Measurements from ENCODE around the gene DNAAF5.

DNAAF5 gene

DNA sequence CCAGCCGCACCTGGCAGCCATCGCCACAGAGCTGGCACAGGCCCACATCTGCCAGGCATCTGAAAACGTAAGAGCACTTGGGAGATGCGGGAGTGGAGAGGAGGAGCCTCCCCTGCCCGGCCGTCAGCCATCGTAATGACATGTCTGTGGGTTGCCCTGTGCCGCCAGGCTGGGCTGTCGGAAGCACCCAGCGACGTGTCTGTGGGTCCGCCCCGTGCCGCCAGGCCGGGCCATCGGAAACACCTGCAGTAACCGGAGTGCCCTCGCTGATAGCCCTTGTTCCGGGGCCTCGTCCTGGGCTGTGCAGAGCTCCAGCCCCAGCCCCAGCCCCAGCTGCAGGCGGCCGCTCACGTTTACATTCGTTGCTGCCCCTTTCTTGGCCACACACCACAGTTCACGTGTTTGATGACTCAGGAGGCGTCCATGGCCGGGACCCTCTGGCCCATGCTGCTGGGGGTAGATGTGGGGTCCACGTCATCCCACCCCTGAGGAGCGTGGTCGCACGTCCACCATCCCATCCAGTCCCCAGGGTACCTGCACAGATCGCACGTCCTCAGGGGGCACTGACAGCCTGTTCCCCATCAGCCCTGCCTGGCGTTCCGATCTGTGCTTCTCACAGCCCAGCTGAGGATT, 30.5 kb downstream of the DNAAF5 start:
- no peak for TF ChIP-seq EZH2phosphoT487 (IDR thresholded peaks at IDR 0.05; ENCODE audit: borderline replicate concordance)
- TF ChIP-seq, protein P1, sequence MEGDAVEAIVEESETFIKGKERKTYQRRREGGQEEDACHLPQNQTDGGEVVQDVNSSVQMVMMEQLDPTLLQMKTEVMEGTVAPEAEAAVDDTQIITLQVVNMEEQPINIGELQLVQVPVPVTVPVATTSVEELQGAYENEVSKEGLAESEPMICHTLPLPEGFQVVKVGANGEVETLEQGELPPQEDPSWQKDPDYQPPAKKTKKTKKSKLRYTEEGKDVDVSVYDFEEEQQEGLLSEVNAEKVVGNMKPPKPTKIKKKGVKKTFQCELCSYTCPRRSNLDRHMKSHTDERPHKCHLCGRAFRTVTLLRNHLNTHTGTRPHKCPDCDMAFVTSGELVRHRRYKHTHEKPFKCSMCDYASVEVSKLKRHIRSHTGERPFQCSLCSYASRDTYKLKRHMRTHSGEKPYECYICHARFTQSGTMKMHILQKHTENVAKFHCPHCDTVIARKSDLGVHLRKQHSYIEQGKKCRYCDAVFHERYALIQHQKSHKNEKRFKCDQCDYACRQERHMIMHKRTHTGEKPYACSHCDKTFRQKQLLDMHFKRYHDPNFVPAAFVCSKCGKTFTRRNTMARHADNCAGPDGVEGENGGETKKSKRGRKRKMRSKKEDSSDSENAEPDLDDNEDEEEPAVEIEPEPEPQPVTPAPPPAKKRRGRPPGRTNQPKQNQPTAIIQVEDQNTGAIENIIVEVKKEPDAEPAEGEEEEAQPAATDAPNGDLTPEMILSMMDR (conservative IDR thresholded peaks at IDR 0.05; ENCODE audit: low read length): no peak
- Histone ChIP-seq H3K9ac (ENCODE audit: low read depth, low read length, poor library complexity, severe bottlenecking) (no peak overlapping the region), H4K20me1 (ENCODE audit: insufficient read depth, low read length, poor library complexity, severe bottlenecking) (no peaks in the 10 kb centered on the region), H3K79me2 (ENCODE audit: insufficient read depth, low read length) (no peaks in the 10 kb centered on the region), H3K27me3 (ENCODE audit: insufficient read depth, low read length, poor library complexity, severe bottlenecking) (no peaks in the 10 kb centered on the region), H3K36me3 (ENCODE audit: insufficient read depth, low read length) (peaks cover 55% of the 10 kb centered on the region; the same call in 1 of the 2 replicates), H3F3A (ENCODE audit: low read depth) (no peaks in the 10 kb centered on the region), H3K4me2 (ENCODE audit: low read depth, low read length, poor library complexity, severe bottlenecking) (no peak overlapping the region), H3K9me3 (ENCODE audit: insufficient read depth, low read depth, low read length) (no peaks in the 10 kb centered on the region), H2AFZ (ENCODE audit: low read length) (no peak overlapping the region), H3K4me3 (ENCODE audit: low read length, poor library complexity, severe bottlenecking) (no peak overlapping the region), H3K9me2 (replicated peaks; ENCODE audit: low read depth, low read length) (no peaks in the 10 kb centered on the region), H3K4me1 (ENCODE audit: insufficient read depth, low read length, poor library complexity, severe bottlenecking) (no peaks in the 10 kb centered on the region)

DNA sequence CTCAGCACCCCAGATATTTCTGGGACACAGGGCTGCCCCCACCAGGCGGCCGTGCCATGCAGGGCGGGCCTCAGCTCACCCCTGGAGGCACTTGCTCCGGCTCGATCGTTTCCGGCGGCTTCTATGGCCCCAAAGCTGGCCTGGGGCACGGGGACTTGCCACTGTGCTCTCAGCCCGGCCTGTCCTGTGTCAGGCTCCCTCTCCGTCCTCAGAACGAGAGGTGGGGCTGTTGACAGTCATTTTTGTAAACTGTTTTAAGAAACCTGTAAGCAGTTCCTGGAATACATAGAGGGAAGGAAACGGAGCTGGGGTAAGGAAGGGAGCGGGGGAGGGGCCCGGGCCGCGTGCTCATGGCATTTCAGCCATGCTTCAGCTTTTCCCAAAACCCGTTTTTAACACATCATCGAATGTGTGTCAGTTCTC, 31.3 kb downstream of the DNAAF5 start:
- H3K27me3 ChIP-seq (ENCODE audit: insufficient read depth, low read length, poor library complexity, severe bottlenecking): no peaks in the 10 kb centered on the region
- TF ChIP-seq, protein P1 (conservative IDR thresholded peaks at IDR 0.05; ENCODE audit: low read length): no peak
- TF ChIP-seq EZH2phosphoT487 (IDR thresholded peaks at IDR 0.05; ENCODE audit: borderline replicate concordance): no peak
- no peaks in the 10 kb centered on the region for H3K9me2 ChIP-seq (replicated peaks; ENCODE audit: low read depth, low read length)
- H3K4me3 ChIP-seq (ENCODE audit: low read length, poor library complexity, severe bottlenecking): no peak overlapping the region
- no peak overlapping the region for H2AFZ ChIP-seq (ENCODE audit: low read length)
- H3K4me1 ChIP-seq (ENCODE audit: insufficient read depth, low read length, poor library complexity, severe bottlenecking): no peaks in the 10 kb centered on the region
- H3K9ac ChIP-seq (ENCODE audit: low read depth, low read length, poor library complexity, severe bottlenecking): no peak overlapping the region
- no peaks in the 10 kb centered on the region for H3K9me3 ChIP-seq (ENCODE audit: insufficient read depth, low read depth, low read length)
- H3K36me3 ChIP-seq (ENCODE audit: insufficient read depth, low read length): peaks cover 54% of the 10 kb centered on the region; the same call in 1 of the 2 replicates
- no peaks in the 10 kb centered on the region for H4K20me1 ChIP-seq (ENCODE audit: insufficient read depth, low read length, poor library complexity, severe bottlenecking)
- H3F3A ChIP-seq (ENCODE audit: low read depth): no peaks in the 10 kb centered on the region
- H3K4me2 ChIP-seq (ENCODE audit: low read depth, low read length, poor library complexity, severe bottlenecking): no peak overlapping the region
- H3K79me2 ChIP-seq (ENCODE audit: insufficient read depth, low read length): no peaks in the 10 kb centered on the region

DNA sequence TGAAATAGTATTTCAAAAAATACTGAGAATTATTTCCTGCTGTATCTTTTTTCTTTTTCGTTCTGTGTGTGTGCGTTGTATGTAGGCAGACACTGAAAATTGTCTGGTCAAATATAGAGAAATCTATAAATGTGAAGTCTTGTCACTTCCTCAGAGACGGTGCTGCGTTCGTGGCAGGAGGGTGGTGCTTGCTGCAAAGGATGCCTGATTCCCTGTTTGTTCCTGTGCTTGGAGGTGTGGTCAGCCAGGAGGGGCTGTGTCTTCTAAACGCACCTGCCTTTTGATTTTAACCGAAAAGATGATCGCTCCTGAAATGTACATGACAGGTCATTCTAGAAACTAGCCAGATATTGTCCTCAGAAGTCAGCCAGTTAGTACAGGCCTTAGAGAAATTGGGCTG, 33.1 kb downstream of the DNAAF5 start:
- Histone ChIP-seq H3K36me3 (ENCODE audit: insufficient read depth, low read length) (peaks cover 57% of the 10 kb centered on the region; the same call in 1 of the 2 replicates), H3K9me3 (ENCODE audit: insufficient read depth, low read depth, low read length) (no peaks in the 10 kb centered on the region), H3K9me2 (replicated peaks; ENCODE audit: low read depth, low read length) (no peaks in the 10 kb centered on the region), H3K9ac (ENCODE audit: low read depth, low read length, poor library complexity, severe bottlenecking) (no peak overlapping the region), H3K27me3 (ENCODE audit: insufficient read depth, low read length, poor library complexity, severe bottlenecking) (no peaks in the 10 kb centered on the region), H4K20me1 (ENCODE audit: insufficient read depth, low read length, poor library complexity, severe bottlenecking) (no peaks in the 10 kb centered on the region), H3K4me2 (ENCODE audit: low read depth, low read length, poor library complexity, severe bottlenecking) (no peak overlapping the region), H3K79me2 (ENCODE audit: insufficient read depth, low read length) (no peaks in the 10 kb centered on the region), H2AFZ (ENCODE audit: low read length) (no peak overlapping the region), H3K4me3 (ENCODE audit: low read length, poor library complexity, severe bottlenecking) (no peak overlapping the region), H3F3A (ENCODE audit: low read depth) (no peaks in the 10 kb centered on the region), H3K4me1 (ENCODE audit: insufficient read depth, low read length, poor library complexity, severe bottlenecking) (no peaks in the 10 kb centered on the region)
- TF ChIP-seq, protein P1 (conservative IDR thresholded peaks at IDR 0.05; ENCODE audit: low read length): no peak
- TF ChIP-seq EZH2phosphoT487 (IDR thresholded peaks at IDR 0.05; ENCODE audit: borderline replicate concordance): no peak
